ENCODE measurements around the gene SMYD3. TPM values are rescaled to one million over a fixed set of nuclear protein-coding genes. Genes with fewer than 3 reads are reported as not detected.

The SMYD3 gene
- total RNA-seq, 1 donor from 2014 or later, result 20.8 TPM

GRCh38 chr1:246516126-246516525 is 9.0 kb upstream of the SMYD3 start:
- ChIA-PET CTCF (no interaction called here), POLR2A (no interaction called here)
- H3K27me3 Mint-ChIP-seq, result no peaks in the 10 kb centered on the region
- intact Hi-C loops (cut with micrococcal nuclease), result no loop called here
- H3K9me3 Mint-ChIP-seq, result peaks cover 10% of the 10 kb centered on the region
- H3K4me1 Mint-ChIP-seq, result no peaks in the 10 kb centered on the region
- H3K27ac Mint-ChIP-seq, result no peak overlapping the region
- H3K4me3 Mint-ChIP-seq, result no peak overlapping the region
- no peak for TF ChIP-seq CTCF (IDR thresholded peaks at IDR 0.05)
- no peak for DNase-seq
- ATAC-seq (ENCODE audit: low read depth), result no peak
- no peaks in the 10 kb centered on the region for H3K36me3 Mint-ChIP-seq (ENCODE audit: low read depth)

- ATAC-seq (ENCODE audit: low read depth), result no peak
- ChIA-PET POLR2A (no interaction called here), CTCF (no interaction called here)
- Mint-ChIP-seq H3K27ac (no peak overlapping the region), H3K27me3 (no peaks in the 10 kb centered on the region), H3K9me3 (peaks cover 10% of the 10 kb centered on the region), H3K36me3 (ENCODE audit: low read depth) (no peaks in the 10 kb centered on the region), H3K4me3 (no peak overlapping the region), H3K4me1 (no peaks in the 10 kb centered on the region)
- intact Hi-C loops (cut with micrococcal nuclease), result no loop called here
- TF ChIP-seq CTCF (IDR thresholded peaks at IDR 0.05), result no peak
- no peak for DNase-seq
Measured at GRCh38 chr1:246515390-246516005, 8.4 kb upstream of the SMYD3 start.

- no peak overlapping the region for H3K27ac Mint-ChIP-seq
- H3K4me1 Mint-ChIP-seq, result no peaks in the 10 kb centered on the region
- DNase-seq, result no peak
- H3K4me3 Mint-ChIP-seq, result no peak overlapping the region
- no peak for ATAC-seq (ENCODE audit: low read depth)
- no peak for TF ChIP-seq CTCF (IDR thresholded peaks at IDR 0.05)
- intact Hi-C loops (cut with micrococcal nuclease), result no loop called here
- H3K36me3 Mint-ChIP-seq (ENCODE audit: low read depth), result no peaks in the 10 kb centered on the region
- H3K27me3 Mint-ChIP-seq, result no peaks in the 10 kb centered on the region
- peaks cover 10% of the 10 kb centered on the region for H3K9me3 Mint-ChIP-seq
- ChIA-PET CTCF (no interaction called here), POLR2A (no interaction called here)
Measured at GRCh38 chr1:246513619-246514343, 6.7 kb upstream of the SMYD3 start.

GRCh38 chr1:246513041-246513440 is 6.0 kb upstream of the SMYD3 start:
- DNase-seq, result no peak
- Mint-ChIP-seq H3K4me3 (no peak overlapping the region), H3K4me1 (peaks cover 2% of the 10 kb centered on the region), H3K36me3 (ENCODE audit: low read depth) (no peaks in the 10 kb centered on the region), H3K27me3 (no peaks in the 10 kb centered on the region), H3K27ac (no peak overlapping the region), H3K9me3 (peaks cover 10% of the 10 kb centered on the region)
- CTCF ChIA-PET, result no interaction called here
- POLR2A ChIA-PET, result no interaction called here
- no peak for ATAC-seq (ENCODE audit: low read depth)
- no peak for TF ChIP-seq CTCF (IDR thresholded peaks at IDR 0.05)
- intact Hi-C loops (cut with micrococcal nuclease), result no loop called here

GRCh38 chr1:246512635-246513034 is 5.6 kb upstream of the SMYD3 start:
- H3K4me3 Mint-ChIP-seq, result no peak overlapping the region
- POLR2A ChIA-PET, result no interaction called here

More at GRCh38 chr1:246512635-246513034, 5.6 kb upstream of the SMYD3 start:
- CTCF ChIA-PET, result no interaction called here
- Mint-ChIP-seq H3K36me3 (ENCODE audit: low read depth) (no peaks in the 10 kb centered on the region), H3K9me3 (peaks cover 10% of the 10 kb centered on the region), H3K27me3 (no peaks in the 10 kb centered on the region), H3K27ac (no peak overlapping the region), H3K4me1 (peaks cover 5% of the 10 kb centered on the region)
- ATAC-seq (ENCODE audit: low read depth), result no peak
- no peak for TF ChIP-seq CTCF (IDR thresholded peaks at IDR 0.05)
- intact Hi-C loops (cut with micrococcal nuclease), result no loop called here
- DNase-seq, result no peak
